Endothelial cell of umbilical vein (primary cell): ENCODE data around the gene HSD17B13.
"Not testable (repeated sequence)": the region's sequence is repeated elsewhere in the genome, so short reads cannot be mapped to it uniquely, and the experiment has no call there.

Source experiments
- CTCF ChIP-seq, 2 donors: IDR thresholded peaks; 1 replicate in 1 of 2; 2 replicates in 1 of 2; pipeline ENCODE4 v1.5.1; 2011; ENCODE audit warnings: low read length in 2 of 2, mild to moderate bottlenecking in 2 of 2, moderate library complexity in 2 of 2, control low read depth in 1 of 2, inconsistent platforms in 1 of 2, low read depth in 1 of 2; ENCODE audit not compliant: insufficient read depth in 1 of 2; ENCODE audit errors: extremely low read depth in 1 of 2
- EZH2 ChIP-seq: IDR thresholded peaks from 2 replicates; pipeline ENCODE4 v1.6.1; 2012; ENCODE audit warnings: borderline replicate concordance, low read depth, mild to moderate bottlenecking, moderate library complexity, low read length, inconsistent platforms; ENCODE audit not compliant: severe bottlenecking
- FOS ChIP-seq: IDR thresholded peaks from 2 replicates; pipeline ENCODE4 v1.6.1; 2011; ENCODE audit warnings: mild to moderate bottlenecking, low read length, moderate library complexity, borderline replicate concordance; ENCODE audit not compliant: insufficient read depth
- GATA2 ChIP-seq: IDR thresholded peaks from 2 replicates; pipeline ENCODE4 v1.7.0; 2011; ENCODE audit warnings: low read depth, mild to moderate bottlenecking, moderate library complexity, mixed read lengths, low read length; ENCODE audit not compliant: insufficient read length, insufficient read depth
- JUN ChIP-seq: IDR thresholded peaks from 2 replicates; pipeline ENCODE4 v1.6.1; 2011; ENCODE audit warnings: borderline replicate concordance, low read depth; ENCODE audit not compliant: insufficient read length, insufficient read depth
- MYC ChIP-seq: IDR thresholded peaks from one replicate; pipeline ENCODE4 v1.6.1; 2011; ENCODE audit warnings: mild to moderate bottlenecking, low read depth, low read length
- POLR2A ChIP-seq: IDR thresholded peaks from 2 replicates; pipeline ENCODE4 v1.6.1; 2012; ENCODE audit warnings: low read depth, mild to moderate bottlenecking, control low read depth, low read length
- POLR2AphosphoS5 ChIP-seq: IDR thresholded peaks from 2 replicates; pipeline ENCODE4 v1.6.1; 2012; ENCODE audit warnings: low read depth, mild to moderate bottlenecking, control low read depth, low read length, moderate library complexity; ENCODE audit not compliant: insufficient read depth
- TF ChIP-seq, protein P1 (sequence below): IDR thresholded peaks from 2 replicates; pipeline ENCODE4 v1.6.1; 2011; ENCODE audit not compliant: insufficient read depth, insufficient read length

DNA sequence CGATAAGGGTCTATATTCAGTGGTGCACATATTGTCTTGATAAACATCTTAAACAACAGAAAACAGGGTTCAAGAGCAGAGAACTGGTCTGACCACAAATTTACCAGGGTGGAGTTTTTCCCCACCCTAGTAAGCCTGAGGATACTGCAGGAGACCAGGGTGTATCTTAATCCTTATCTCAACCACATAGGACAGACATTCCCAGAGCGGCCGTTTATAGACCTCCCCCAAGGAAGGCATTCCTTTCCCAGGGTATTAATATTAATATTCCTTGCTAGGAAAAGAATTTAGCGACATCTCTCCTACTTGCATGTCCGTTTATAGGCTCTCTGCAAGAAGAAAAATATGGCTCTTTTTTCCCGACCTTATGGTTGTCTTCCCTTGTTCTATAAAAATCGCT, 28.8 kb downstream of the HSD17B13 start:
- not testable (repeated sequence) for TF ChIP-seq POLR2A; EZH2; POLR2AphosphoS5; CTCF (IDR thresholded peaks at IDR 0.05; ENCODE audit: extremely low read depth in 1 of 2, insufficient read depth in 1 of 2, low read depth in 1 of 2, low read length in 2 of 2); MYC; JUN; GATA2; FOS
- TF ChIP-seq, protein P1, sequence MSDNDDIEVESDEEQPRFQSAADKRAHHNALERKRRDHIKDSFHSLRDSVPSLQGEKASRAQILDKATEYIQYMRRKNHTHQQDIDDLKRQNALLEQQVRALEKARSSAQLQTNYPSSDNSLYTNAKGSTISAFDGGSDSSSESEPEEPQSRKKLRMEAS, result not testable (repeated sequence)
